ENCODE data around the gene HOXD13.

The HOXD13 gene

DNA sequence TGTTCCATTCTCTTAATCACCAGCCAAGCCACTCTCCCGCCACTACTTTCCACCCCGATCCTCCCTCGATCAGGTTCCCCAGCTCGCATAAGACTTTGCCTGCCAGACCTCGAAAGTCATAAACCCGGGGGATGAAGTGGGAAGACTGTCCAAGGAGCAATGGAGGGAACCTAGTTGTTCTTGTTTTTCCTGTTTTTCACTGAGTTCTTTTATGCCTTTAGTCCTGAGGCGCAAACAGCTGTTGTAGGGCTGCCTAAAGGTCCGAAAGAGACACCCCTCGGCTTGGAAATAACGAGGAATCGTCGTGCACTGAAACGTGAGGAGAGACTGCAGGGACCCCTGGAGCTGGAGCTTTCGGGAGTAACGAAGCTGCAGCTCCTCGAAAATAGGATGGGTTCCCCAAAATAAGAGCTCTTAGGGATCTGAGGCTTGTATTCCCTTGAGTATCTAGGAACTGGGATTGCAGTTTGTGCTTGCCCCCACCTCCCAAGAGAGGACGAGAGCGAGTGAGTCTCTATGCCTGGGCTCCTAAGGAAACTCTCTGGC lies 5.4 kb downstream of the HOXD13 start:
- no peaks in the 10 kb centered on the region for H3K9me3 Mint-ChIP-seq

DNA sequence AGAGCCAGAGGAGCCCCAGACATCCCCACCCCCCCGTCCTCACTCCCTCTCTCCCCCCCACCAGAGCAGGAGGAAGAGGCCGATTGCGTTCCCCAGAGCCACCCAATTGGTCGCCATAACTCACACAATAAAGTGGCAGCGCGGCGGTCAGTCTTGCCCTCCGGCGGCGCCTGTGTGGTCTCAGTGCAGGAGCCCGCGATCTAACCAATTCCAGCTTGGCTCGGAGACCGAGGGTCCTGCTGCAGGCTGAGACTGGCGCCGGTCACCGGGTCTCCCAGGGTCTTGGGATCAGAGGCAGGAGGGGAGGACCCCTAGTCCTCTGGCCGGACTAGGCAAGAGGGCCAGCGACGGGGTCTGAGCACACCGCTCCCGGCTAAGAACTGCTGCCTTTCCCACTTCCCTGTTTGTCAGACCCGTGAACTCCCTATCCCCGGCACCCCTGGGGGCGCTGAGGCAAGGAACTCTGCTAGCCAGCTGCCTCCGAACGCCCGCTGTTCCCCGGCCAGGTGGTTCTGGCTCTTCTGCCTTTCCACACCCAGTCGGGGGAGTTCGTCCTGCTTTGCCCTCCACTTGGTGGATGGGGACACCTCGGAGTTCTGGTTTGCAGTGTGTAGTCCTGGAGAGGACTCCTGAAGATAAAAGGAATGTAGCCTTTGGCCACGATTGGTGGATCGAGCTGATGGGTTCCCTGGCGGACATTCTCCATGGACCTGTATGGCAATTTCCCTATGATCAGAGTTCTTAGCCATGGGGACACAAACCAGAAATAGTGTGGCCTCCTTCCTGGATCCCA lies 6.0 kb downstream of the HOXD13 start:
- Mint-ChIP-seq H3K36me3 (peaks cover 7% of the 10 kb centered on the region), H3K4me1 (peaks cover 23% of the 10 kb centered on the region), H3K27ac (no peak overlapping the region), H3K9me3 (no peaks in the 10 kb centered on the region), H3K4me3 (no peak overlapping the region)
- DNase-seq (ENCODE audit: low spot score in 2 of 2) (no peak), ATAC-seq (no peak)

More for the DNA sequence above, 5.4 kb downstream of the HOXD13 start:
- no peak overlapping the region for H3K27ac Mint-ChIP-seq
- ATAC-seq (no peak), DNase-seq (ENCODE audit: low spot score in 2 of 2) (no peak)
- peaks cover 7% of the 10 kb centered on the region for H3K36me3 Mint-ChIP-seq
- peaks cover 27% of the 10 kb centered on the region for H3K4me1 Mint-ChIP-seq
- peak overlapping the region; percentile 65 for H3K4me3 Mint-ChIP-seq

GRCh38 chr2:176099159-176099727 lies 6.7 kb downstream of the HOXD13 start:
- no peak for ATAC-seq
- Mint-ChIP-seq H3K9me3 (no peaks in the 10 kb centered on the region), H3K27ac (no peak overlapping the region), H3K4me3 (no peak overlapping the region), H3K4me1 (peaks cover 22% of the 10 kb centered on the region), H3K36me3 (peaks cover 7% of the 10 kb centered on the region)
- DNase-seq (ENCODE audit: low spot score in 2 of 2) = no peak

GRCh38 chr2:176099728-176100546 lies 7.4 kb downstream of the HOXD13 start, which contains the start of gene HOXD12:
HOXD12 (plus strand) TSS chr2:176099795; CDS start chr2:176099802, 7 bp downstream.
- no peak within 1 kb of the TSS for H3K4me3 Mint-ChIP-seq
- H3K4me1 Mint-ChIP-seq = peaks cover 29% of the 10 kb centered on the region
- no peaks in the 10 kb centered on the region for H3K9me3 Mint-ChIP-seq
- ATAC-seq (no peak), DNase-seq (ENCODE audit: low spot score in 2 of 2) (no peak)
- H3K27ac Mint-ChIP-seq = no peak within 1 kb of the TSS
- peaks cover 7% of the 10 kb centered on the region for H3K36me3 Mint-ChIP-seq

DNA sequence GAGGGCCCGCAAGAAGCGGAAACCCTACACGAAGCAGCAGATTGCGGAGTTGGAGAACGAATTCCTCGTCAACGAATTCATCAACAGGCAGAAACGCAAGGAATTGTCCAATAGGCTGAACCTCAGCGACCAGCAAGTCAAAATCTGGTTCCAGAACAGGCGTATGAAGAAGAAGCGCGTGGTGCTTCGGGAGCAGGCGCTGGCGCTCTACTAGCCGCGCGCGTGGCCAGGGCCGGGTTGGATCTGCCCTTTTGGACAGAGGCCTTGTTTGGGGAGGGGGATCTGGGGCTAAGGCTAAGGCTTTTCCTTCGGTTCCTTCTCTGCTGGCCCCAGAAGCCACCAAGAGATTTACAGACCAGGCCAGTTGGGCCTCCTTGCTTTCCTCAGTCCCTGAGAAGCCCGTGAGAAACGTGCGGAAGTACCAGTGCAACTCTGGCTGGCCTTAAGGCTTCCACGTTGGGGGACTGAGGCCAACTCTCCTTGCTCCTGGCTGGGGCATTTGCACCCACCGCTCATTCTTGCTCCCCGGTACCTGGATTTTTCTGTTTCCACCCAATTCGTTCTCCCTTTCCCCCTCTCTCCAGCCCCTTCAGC lies 8.1 kb downstream of the HOXD13 start:
- Mint-ChIP-seq H3K9me3 (no peaks in the 10 kb centered on the region), H3K4me1 (peaks cover 36% of the 10 kb centered on the region), H3K27ac (no peak overlapping the region), H3K4me3 (no peak overlapping the region), H3K36me3 (peaks cover 7% of the 10 kb centered on the region)
- ATAC-seq = no peak
- DNase-seq (ENCODE audit: low spot score in 2 of 2) = no peak

GRCh38 chr2:176101216-176101830 lies 8.8 kb downstream of the HOXD13 start:
- Mint-ChIP-seq H3K36me3 (peaks cover 12% of the 10 kb centered on the region), H3K27ac (no peak overlapping the region), H3K9me3 (no peaks in the 10 kb centered on the region), H3K4me1 (peaks cover 43% of the 10 kb centered on the region), H3K4me3 (no peak overlapping the region)
- ATAC-seq = no peak
- DNase-seq (ENCODE audit: low spot score in 2 of 2) = no peak

- DNase-seq (ENCODE audit: low spot score in 2 of 2) = no peak
- H3K36me3 Mint-ChIP-seq = peaks cover 15% of the 10 kb centered on the region
- H3K4me1 Mint-ChIP-seq = peaks cover 41% of the 10 kb centered on the region
- H3K27ac Mint-ChIP-seq = no peak overlapping the region
- no peak overlapping the region for H3K4me3 Mint-ChIP-seq
- ATAC-seq = no peak
- H3K9me3 Mint-ChIP-seq = no peaks in the 10 kb centered on the region
Observed at GRCh38 chr2:176101842-176102241, 9.3 kb downstream of the HOXD13 start.

GRCh38 chr2:176102309-176102866 lies 9.9 kb downstream of the HOXD13 start:
- no peak overlapping the region for H3K4me3 Mint-ChIP-seq
- peaks cover 15% of the 10 kb centered on the region for H3K36me3 Mint-ChIP-seq
- ATAC-seq (no peak), DNase-seq (ENCODE audit: low spot score in 2 of 2) (no peak)
- H3K27ac Mint-ChIP-seq = no peak overlapping the region
- no peaks in the 10 kb centered on the region for H3K9me3 Mint-ChIP-seq
- peaks cover 36% of the 10 kb centered on the region for H3K4me1 Mint-ChIP-seq

DNA sequence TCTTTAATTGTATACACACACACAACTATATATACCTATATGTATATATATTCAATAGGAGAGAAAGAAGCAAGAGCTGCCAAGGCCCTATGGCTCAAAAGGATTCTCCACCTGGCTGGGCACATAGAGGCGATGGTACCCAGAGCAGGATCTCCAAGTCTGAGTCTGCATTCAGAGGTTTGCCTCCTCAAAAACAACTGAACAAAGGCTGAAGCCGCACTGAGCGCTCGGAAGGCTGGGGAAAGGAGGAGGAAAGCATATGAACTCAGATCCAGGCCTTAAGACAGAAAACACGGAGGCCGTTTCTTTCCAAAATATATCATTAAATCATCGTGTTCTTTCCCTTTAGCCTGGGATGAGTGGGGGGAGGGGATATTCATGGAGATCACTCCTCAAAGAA lies 10.7 kb downstream of the HOXD13 start:
- H3K4me1 Mint-ChIP-seq = peaks cover 29% of the 10 kb centered on the region
- no peak overlapping the region for H3K4me3 Mint-ChIP-seq
- H3K36me3 Mint-ChIP-seq = peaks cover 15% of the 10 kb centered on the region
- ATAC-seq = no peak
- H3K9me3 Mint-ChIP-seq = no peaks in the 10 kb centered on the region
- no peak for DNase-seq (ENCODE audit: low spot score in 2 of 2)
- H3K27ac Mint-ChIP-seq = no peak overlapping the region

- Mint-ChIP-seq H3K9me3 (no peaks in the 10 kb centered on the region), H3K36me3 (peaks cover 15% of the 10 kb centered on the region), H3K4me3 (peak overlapping the region; percentile 39), H3K27ac (no peak overlapping the region), H3K4me1 (peaks cover 30% of the 10 kb centered on the region)
- ATAC-seq (no peak), DNase-seq (ENCODE audit: low spot score in 2 of 2) (no peak)
Observed at GRCh38 chr2:176103742-176104315, 11.3 kb downstream of the HOXD13 start.

- Mint-ChIP-seq H3K27ac (no peak overlapping the region), H3K36me3 (peaks cover 15% of the 10 kb centered on the region), H3K4me1 (peaks cover 37% of the 10 kb centered on the region), H3K4me3 (peak overlapping the region; percentile 39), H3K9me3 (no peaks in the 10 kb centered on the region)
- ATAC-seq (peak; percentile 43), DNase-seq (ENCODE audit: low spot score in 2 of 2) (no peak)
Observed at GRCh38 chr2:176104316-176105077, 12.0 kb downstream of the HOXD13 start.

DNA sequence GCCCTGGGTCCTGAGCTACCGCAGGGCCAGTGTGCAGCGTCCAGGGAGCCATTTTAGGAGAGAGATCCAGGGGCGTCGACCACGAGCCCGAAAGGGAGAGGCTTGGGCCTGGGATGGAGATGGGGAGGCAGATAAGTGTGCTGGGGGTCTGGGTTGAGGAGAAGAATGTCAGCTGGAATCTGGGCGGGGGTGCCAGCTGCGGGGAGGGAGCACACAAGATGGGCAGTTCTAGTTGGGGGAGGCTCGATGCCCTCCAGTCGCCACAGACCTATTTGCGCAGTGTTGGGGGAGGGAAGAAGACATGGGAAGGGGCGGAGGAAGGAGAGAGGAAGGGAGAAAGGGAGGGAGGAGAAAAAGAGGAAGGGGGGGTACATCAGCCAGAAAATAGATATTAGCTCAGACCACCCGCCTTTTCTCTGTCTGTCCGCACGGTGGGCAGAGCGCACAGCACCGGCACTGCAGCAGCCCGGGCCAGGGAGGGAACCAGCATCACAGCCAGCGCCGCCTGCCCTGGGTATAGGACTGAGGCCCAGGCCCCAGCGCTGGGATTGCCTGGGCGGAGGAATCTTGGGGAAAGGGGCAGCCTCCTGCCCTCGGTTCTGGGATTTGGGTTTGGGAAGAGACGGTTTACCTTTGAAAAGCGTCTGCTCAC lies 12.7 kb downstream of the HOXD13 start:
- peak overlapping the region; percentile 39 for H3K4me3 Mint-ChIP-seq
- H3K4me1 Mint-ChIP-seq = peaks cover 38% of the 10 kb centered on the region
- H3K36me3 Mint-ChIP-seq = peaks cover 15% of the 10 kb centered on the region
- DNase-seq (ENCODE audit: low spot score in 2 of 2) = no peak
- H3K9me3 Mint-ChIP-seq = no peaks in the 10 kb centered on the region
- no peak overlapping the region for H3K27ac Mint-ChIP-seq
- no peak for ATAC-seq

All from stimulated activated effector memory CD8-positive, alpha-beta T cell treated with anti-CD3 and anti-CD28 coated beads, Interleukin-12 subunit alpha, Interleukin-12 subunit beta, amount 100 ng/mL, for 72 hours (primary cell).